Measurements from ENCODE around the gene GPR137B. TPM values are rescaled to one million over a fixed set of nuclear protein-coding genes. Genes with fewer than 3 reads are reported as not detected.

The GPR137B gene
- total RNA-seq, 1 experiment from 2014 or later = 11.4 TPM

- Histone ChIP-seq H4K20me1 (ENCODE audit: insufficient read depth) (no peaks in the 10 kb centered on the region), H3K36me3 (ENCODE audit: control insufficient read depth in 1 of 2, insufficient read depth in 2 of 2, low read length in 2 of 2) (no peaks in the 10 kb centered on the region), H3K9ac (ENCODE audit: low read length) (no peak overlapping the region), H3K4me2 (ENCODE audit: low read length) (no peak overlapping the region), H3K27ac (ENCODE audit: low read depth, low read length) (no peak overlapping the region), H3K9me3 (ENCODE audit: control insufficient read depth in 1 of 2, insufficient read depth in 1 of 2, low read depth in 1 of 2, low read length in 2 of 2) (no peaks in the 10 kb centered on the region), H2AFZ (ENCODE audit: low read depth, low read length, poor library complexity, severe bottlenecking) (no peak overlapping the region), H3K4me1 (ENCODE audit: control insufficient read depth in 1 of 2, insufficient read depth in 2 of 2, low read length in 2 of 2) (no peaks in the 10 kb centered on the region), H3K79me2 (ENCODE audit: insufficient read depth, low read length) (no peaks in the 10 kb centered on the region), H3K4me3 (replicated peaks in 1 of 2; ENCODE audit: low read depth in 1 of 2, low read length in 2 of 2) (no peak overlapping the region), H3K9me2 (ENCODE audit: insufficient read depth) (no peaks in the 10 kb centered on the region), H3K27me3 (ENCODE audit: insufficient read depth, low read length) (no peaks in the 10 kb centered on the region)
- ChIA-PET POLR2A (no interaction called here), RAD21 (ENCODE audit: low non-redundant PET in 1 of 2, low total read pairs in 2 of 2, uncharacterized antibody in 2 of 2, unreplicated experiment in 2 of 2) (no interaction called here), CTCF (no interaction called here)
- DNase-seq (ENCODE audit: low read depth, low spot score) = no peak
- intact Hi-C loops (cut with micrococcal nuclease) = no loop called here
- TF ChIP-seq ZNF274 (IDR thresholded peaks at IDR 0.05; ENCODE audit: low read depth, low read length) (no peak), SRF (IDR thresholded peaks at IDR 0.05; ENCODE audit: low read depth) (no peak), EZH2phosphoT487 (IDR thresholded peaks at IDR 0.05; ENCODE audit: borderline replicate concordance) (no peak), SP1 (IDR thresholded peaks at IDR 0.05; ENCODE audit: low read depth) (no peak), MAX (IDR thresholded peaks at IDR 0.05) (no peak), ZBTB33 (IDR thresholded peaks at IDR 0.05; ENCODE audit: extremely low read depth, insufficient replicate concordance, low read length) (no peak), FOSL1 (IDR thresholded peaks at IDR 0.05; ENCODE audit: low read depth) (no peak), ELF1 (IDR thresholded peaks at IDR 0.05; ENCODE audit: borderline replicate concordance, low read depth) (no peak), RAD21 (IDR thresholded peaks at IDR 0.05; ENCODE audit: low read depth) (no peak), POLR2AphosphoS5 (IDR thresholded peaks at IDR 0.05; ENCODE audit: low read depth, low read length) (no peak), CBX3 (IDR thresholded peaks at IDR 0.05; ENCODE audit: low read depth) (no peak), JUND (IDR thresholded peaks at IDR 0.05) (no peak)
- BruUV-seq (replicated peaks) = no TSS peak
- no peak for ATAC-seq
Measured at GRCh38 chr1:236247286-236247685, 104.9 kb downstream of the GPR137B start.

All from HCT116 (cell line).